ENCODE data around the gene ZNF629. TPM values are rescaled to one million over a fixed set of nuclear protein-coding genes. Genes with fewer than 3 reads are reported as not detected.

ZNF629 gene
- polyA plus RNA-seq, 1 of the 3 experiments (the other 2 are of a cell fraction), result 4.7 TPM

DNA sequence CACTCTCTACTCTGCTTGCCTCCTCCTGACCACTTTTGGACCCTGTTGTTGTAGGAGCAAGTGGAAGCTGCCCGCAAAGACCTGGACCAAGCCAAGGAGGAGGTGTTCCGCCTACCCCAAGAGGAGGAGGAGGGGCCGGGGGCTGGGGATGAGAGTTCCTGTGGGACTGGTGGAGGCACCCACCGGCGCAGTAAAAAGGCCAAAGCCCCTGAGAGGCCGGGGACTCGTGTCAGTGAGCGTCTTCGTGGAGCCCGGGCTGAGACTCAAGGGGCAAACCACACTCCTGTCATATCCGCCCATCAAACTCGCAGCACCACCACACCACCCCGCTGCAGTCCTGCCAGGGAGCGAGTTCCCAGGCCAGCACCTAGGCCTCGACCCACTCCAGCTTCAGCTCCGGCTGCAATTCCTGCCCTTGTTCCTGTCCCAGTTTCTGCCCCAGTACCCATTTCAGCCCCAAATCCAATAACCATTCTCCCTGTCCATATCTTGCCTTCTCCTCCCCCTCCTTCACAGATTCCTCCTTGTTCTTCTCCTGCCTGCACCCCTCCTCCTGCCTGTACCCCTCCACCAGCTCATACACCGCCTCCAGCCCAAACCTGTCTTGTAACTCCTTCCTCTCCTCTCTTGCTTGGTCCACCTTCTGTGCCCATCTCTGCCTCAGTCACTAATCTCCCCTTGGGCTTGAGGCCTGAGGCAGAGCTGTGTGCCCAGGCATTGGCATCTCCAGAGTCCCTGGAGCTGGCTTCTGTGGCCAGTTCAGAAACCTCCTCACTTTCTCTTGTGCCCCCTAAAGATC, 49.8 kb downstream of the ZNF629 start:
- no peak overlapping the region for H2AFZ ChIP-seq (ENCODE audit: low read depth)
- peaks cover 24% of the 10 kb centered on the region for H3F3A ChIP-seq (replicated peaks; ENCODE audit: insufficient read depth)
- H3K9me3 ChIP-seq, result no peaks in the 10 kb centered on the region
- H3K79me2 ChIP-seq (ENCODE audit: insufficient read depth), result peaks cover 5% of the 10 kb centered on the region; the same call in 1 of the 2 replicates
- no peak overlapping the region for H3K4me2 ChIP-seq
- ChIA-PET CTCF (no interaction called here), POLR2A (interaction anchor here (0.8 kb wide), 1 partner anchor 10 kb away, joined by 3 read pairs; no protein-coding TSS in a partner anchor)
- H3K9me2 ChIP-seq, result no peaks in the 10 kb centered on the region
- H4K20me1 ChIP-seq (ENCODE audit: insufficient read depth), result 0 out of 2 replicates have a peak, but pooled peaks cover 7% of the 10 kb centered on the region
- no peak overlapping the region for H3K4me3 ChIP-seq (ENCODE audit: low read depth in 2 of 2, low read length in 1 of 2)
- H3K9ac ChIP-seq, result no peak overlapping the region
- H3K27ac ChIP-seq (ENCODE audit: low read depth in 2 of 2, low read length in 1 of 2), result no peak overlapping the region
- WGBS (ENCODE audit: low lambda C conversion rate), result 97% methylated on average over 12 of the region's 17 CpGs
- DNase-seq, result no peak
- peaks cover 11 to 21% of the 10 kb centered on the region in 2 experiments; a peak in 3 of 4 replicates for H3K4me1 ChIP-seq (ENCODE audit: control insufficient read depth in 1 of 2, insufficient read depth in 2 of 2, low read depth in 1 of 2, low read length in 1 of 2)
- no peaks in the 10 kb centered on the region for H3K27me3 ChIP-seq (ENCODE audit: insufficient read depth)
- TF ChIP-seq EZH2phosphoT487 (IDR thresholded peaks at IDR 0.05; ENCODE audit: borderline replicate concordance, low read depth), result no peak
- no peak for TF ChIP-seq NFIC (IDR thresholded peaks at IDR 0.05; ENCODE audit: borderline replicate concordance)
- TF ChIP-seq, protein P1, sequence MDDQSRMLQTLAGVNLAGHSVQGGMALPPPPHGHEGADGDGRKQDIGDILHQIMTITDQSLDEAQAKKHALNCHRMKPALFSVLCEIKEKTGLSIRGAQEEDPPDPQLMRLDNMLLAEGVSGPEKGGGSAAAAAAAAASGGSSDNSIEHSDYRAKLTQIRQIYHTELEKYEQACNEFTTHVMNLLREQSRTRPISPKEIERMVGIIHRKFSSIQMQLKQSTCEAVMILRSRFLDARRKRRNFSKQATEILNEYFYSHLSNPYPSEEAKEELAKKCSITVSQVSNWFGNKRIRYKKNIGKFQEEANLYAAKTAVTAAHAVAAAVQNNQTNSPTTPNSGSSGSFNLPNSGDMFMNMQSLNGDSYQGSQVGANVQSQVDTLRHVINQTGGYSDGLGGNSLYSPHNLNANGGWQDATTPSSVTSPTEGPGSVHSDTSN (IDR thresholded peaks at IDR 0.05), result no peak
- TF ChIP-seq, protein P2, sequence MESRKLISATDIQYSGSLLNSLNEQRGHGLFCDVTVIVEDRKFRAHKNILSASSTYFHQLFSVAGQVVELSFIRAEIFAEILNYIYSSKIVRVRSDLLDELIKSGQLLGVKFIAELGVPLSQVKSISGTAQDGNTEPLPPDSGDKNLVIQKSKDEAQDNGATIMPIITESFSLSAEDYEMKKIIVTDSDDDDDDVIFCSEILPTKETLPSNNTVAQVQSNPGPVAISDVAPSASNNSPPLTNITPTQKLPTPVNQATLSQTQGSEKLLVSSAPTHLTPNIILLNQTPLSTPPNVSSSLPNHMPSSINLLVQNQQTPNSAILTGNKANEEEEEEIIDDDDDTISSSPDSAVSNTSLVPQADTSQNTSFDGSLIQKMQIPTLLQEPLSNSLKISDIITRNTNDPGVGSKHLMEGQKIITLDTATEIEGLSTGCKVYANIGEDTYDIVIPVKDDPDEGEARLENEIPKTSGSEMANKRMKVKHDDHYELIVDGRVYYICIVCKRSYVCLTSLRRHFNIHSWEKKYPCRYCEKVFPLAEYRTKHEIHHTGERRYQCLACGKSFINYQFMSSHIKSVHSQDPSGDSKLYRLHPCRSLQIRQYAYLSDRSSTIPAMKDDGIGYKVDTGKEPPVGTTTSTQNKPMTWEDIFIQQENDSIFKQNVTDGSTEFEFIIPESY (IDR thresholded peaks at IDR 0.05; ENCODE audit: borderline replicate concordance, low read depth), result no peak
- no peak for TF ChIP-seq NRF1 (IDR thresholded peaks at IDR 0.05; ENCODE audit: low read depth, low read length)
- TF ChIP-seq, protein P3, sequence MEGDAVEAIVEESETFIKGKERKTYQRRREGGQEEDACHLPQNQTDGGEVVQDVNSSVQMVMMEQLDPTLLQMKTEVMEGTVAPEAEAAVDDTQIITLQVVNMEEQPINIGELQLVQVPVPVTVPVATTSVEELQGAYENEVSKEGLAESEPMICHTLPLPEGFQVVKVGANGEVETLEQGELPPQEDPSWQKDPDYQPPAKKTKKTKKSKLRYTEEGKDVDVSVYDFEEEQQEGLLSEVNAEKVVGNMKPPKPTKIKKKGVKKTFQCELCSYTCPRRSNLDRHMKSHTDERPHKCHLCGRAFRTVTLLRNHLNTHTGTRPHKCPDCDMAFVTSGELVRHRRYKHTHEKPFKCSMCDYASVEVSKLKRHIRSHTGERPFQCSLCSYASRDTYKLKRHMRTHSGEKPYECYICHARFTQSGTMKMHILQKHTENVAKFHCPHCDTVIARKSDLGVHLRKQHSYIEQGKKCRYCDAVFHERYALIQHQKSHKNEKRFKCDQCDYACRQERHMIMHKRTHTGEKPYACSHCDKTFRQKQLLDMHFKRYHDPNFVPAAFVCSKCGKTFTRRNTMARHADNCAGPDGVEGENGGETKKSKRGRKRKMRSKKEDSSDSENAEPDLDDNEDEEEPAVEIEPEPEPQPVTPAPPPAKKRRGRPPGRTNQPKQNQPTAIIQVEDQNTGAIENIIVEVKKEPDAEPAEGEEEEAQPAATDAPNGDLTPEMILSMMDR (IDR thresholded peaks at IDR 0.05), result no peak
- no peak for TF ChIP-seq TAF1 (IDR thresholded peaks at IDR 0.05; ENCODE audit: borderline replicate concordance, low read depth, low read length)
- no peak for TF ChIP-seq RFX5 (IDR thresholded peaks at IDR 0.05; ENCODE audit: low read length)
- peaks cover 37 to 61% of the 10 kb centered on the region in 2 experiments for H3K36me3 ChIP-seq (replicated peaks in 1 of 2; ENCODE audit: control insufficient read depth in 1 of 2, insufficient read depth in 2 of 2, low read length in 1 of 2)

DNA sequence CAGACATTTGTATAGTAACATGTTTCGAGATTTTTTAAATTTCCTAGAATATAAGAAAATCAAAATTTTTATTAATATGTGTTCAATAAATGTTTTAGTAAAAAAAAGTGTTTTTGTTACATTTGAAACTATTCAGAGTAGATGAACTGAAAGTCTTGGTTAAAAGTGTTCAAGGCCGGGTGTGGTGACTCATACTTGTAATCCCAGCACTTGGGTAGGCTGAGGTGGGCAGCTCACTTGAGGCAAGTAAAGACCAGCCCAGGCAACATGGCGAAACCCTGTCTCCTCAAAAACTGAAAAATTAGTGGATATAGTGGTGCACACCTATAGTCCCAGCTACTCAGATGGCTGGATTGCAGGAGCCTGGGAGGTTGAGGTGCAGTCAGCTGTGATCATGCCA, 55.6 kb downstream of the ZNF629 start:
- no peak for DNase-seq
- Histone ChIP-seq H3K27me3 (ENCODE audit: insufficient read depth) (no peaks in the 10 kb centered on the region), H3K9ac (no peak overlapping the region), H3K4me1 (ENCODE audit: control insufficient read depth in 1 of 2, insufficient read depth in 2 of 2, low read depth in 1 of 2, low read length in 1 of 2) (no peaks in the 10 kb centered on the region), H3K9me2 (no peaks in the 10 kb centered on the region), H3K36me3 (replicated peaks in 1 of 2; ENCODE audit: control insufficient read depth in 1 of 2, insufficient read depth in 2 of 2, low read length in 1 of 2) (peaks cover 52 to 77% of the 10 kb centered on the region in 2 experiments), H4K20me1 (ENCODE audit: insufficient read depth) (no peaks in the 10 kb centered on the region), H2AFZ (ENCODE audit: low read depth) (no peak overlapping the region), H3K4me3 (ENCODE audit: low read depth in 2 of 2, low read length in 1 of 2) (no peak overlapping the region), H3F3A (replicated peaks; ENCODE audit: insufficient read depth) (peaks cover 10% of the 10 kb centered on the region), H3K27ac (ENCODE audit: low read depth in 2 of 2, low read length in 1 of 2) (no peak overlapping the region), H3K4me2 (no peak overlapping the region), H3K79me2 (ENCODE audit: insufficient read depth) (peaks cover 23% of the 10 kb centered on the region), H3K9me3 (no peaks in the 10 kb centered on the region)
- ChIA-PET CTCF (interaction anchor here (1.3 kb wide), 1 partner anchor 38 kb away, joined by 4 read pairs; no protein-coding TSS in a partner anchor), POLR2A (no interaction called here)
- TF ChIP-seq JUND (IDR thresholded peaks at IDR 0.05) (no peak), RCOR1 (IDR thresholded peaks at IDR 0.05; ENCODE audit: low read length) (no peak), SMC3 (IDR thresholded peaks at IDR 0.05; ENCODE audit: low read depth, low read length) (no peak), FOSL2 (IDR thresholded peaks at IDR 0.05; ENCODE audit: borderline replicate concordance, low read depth) (peak; percentile 6; the same call in 1 of the 2 replicates), MEF2A (IDR thresholded peaks at IDR 0.05; ENCODE audit: borderline replicate concordance, low read depth) (no peak), TCF12 (IDR thresholded peaks at IDR 0.05) (no peak)
- TF ChIP-seq, protein P4, sequence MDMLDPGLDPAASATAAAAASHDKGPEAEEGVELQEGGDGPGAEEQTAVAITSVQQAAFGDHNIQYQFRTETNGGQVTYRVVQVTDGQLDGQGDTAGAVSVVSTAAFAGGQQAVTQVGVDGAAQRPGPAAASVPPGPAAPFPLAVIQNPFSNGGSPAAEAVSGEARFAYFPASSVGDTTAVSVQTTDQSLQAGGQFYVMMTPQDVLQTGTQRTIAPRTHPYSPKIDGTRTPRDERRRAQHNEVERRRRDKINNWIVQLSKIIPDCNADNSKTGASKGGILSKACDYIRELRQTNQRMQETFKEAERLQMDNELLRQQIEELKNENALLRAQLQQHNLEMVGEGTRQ (IDR thresholded peaks at IDR 0.05; ENCODE audit: borderline replicate concordance, low read depth, low read length), result no peak
- 87% methylated on average over 3 of the region's 3 CpGs for WGBS (ENCODE audit: low lambda C conversion rate)

All from SK-N-SH (cell line).